H1 (cell line): ENCODE results near the gene PNPLA1. TPM values are rescaled to one million over a fixed set of nuclear protein-coding genes. Genes with fewer than 3 reads are reported as not detected.

Experiments
- CHD2 ChIP-seq: IDR thresholded peaks from 2 replicates; pipeline ENCODE4 v1.6.1; 2012; ENCODE audit warnings: low read length, improper control_type of control experiment
- EZH2 ChIP-seq: fragments of 200-600 bp; sonication (generic); IDR thresholded peaks from 2 replicates; pipeline ENCODE4 v1.7.1; 2012; ENCODE audit warnings: low read depth, mild to moderate bottlenecking, moderate library complexity, low read length, inconsistent platforms; ENCODE audit not compliant: severe bottlenecking
- NANOG ChIP-seq: IDR thresholded peaks from 2 replicates; pipeline ENCODE4 v1.6.1; 2011; ENCODE audit warnings: low read length, low read depth, mild to moderate bottlenecking, inconsistent platforms; ENCODE audit not compliant: insufficient read depth, poor library complexity, severe bottlenecking
- polyA plus RNA-seq, 7 experiments: library from polyadenylated mRNA; depleted of rRNA in 3 of 7; stranded (reverse) in 5 of 7; unstranded in 2 of 7; fragments of >200 nt in 5 of 7; fragments of 200-250 nt in 2 of 7; gene quantifications; 1 replicate in 5 of 7; 2 replicates in 1 of 7; 4 replicates in 1 of 7; pipeline versions ENCODE4 v1.2.1 to v1.2.3, GENCODE V29; 2011 to 2013; ENCODE audit warnings: missing spikeins in 2 of 7, mixed read lengths in 2 of 7
- total RNA-seq: library from RNA; stranded (reverse); fragmentation: NEBNext Ultra II Directional; extraction: Animal tissue kit (Norgen Biotek cat#: 25700); gene quantifications from 2 replicates; pipeline ENCODE4 v1.2.1, GENCODE V29; 2021

Gene PNPLA1
- total and polyA plus RNA-seq, 2 of the 8 experiments (the other 6 are each of a cell fraction or from before 2014, with no cell fraction given) = not detected

GRCh38 chr6:36229223-36229622 is 40.6 kb upstream of the PNPLA1 start (continued):
- TF ChIP-seq NANOG (no peak), EZH2 (no peak), CHD2 (no peak)
